Measurements from ENCODE around the gene TWSG1.

The TWSG1 gene

GRCh38 chr18:9436206-9436929 lies 101.8 kb downstream of the TWSG1 start:
- CTCF ChIA-PET: no interaction called here
- POLR2A ChIA-PET: no interaction called here

GRCh38 chr18:9437021-9437437 lies 102.5 kb downstream of the TWSG1 start:
- TF ChIP-seq CTCF (IDR thresholded peaks at IDR 0.05; ENCODE audit: control extremely low read depth, extremely low read depth, low read depth, missing control alignments): no peak
- ChIA-PET CTCF (no interaction called here), POLR2A (no interaction called here)
- DNase-seq (ENCODE audit: extremely low spot score): no peak

More at GRCh38 chr18:9436206-9436929, 101.8 kb downstream of the TWSG1 start:
- no peak for DNase-seq (ENCODE audit: extremely low spot score)
- no peak for TF ChIP-seq CTCF (IDR thresholded peaks at IDR 0.05; ENCODE audit: control extremely low read depth, extremely low read depth, low read depth, missing control alignments)

GRCh38 chr18:9437672-9438071 lies 103.1 kb downstream of the TWSG1 start:
- TF ChIP-seq CTCF (IDR thresholded peaks at IDR 0.05; ENCODE audit: control extremely low read depth, extremely low read depth, low read depth, missing control alignments): no peak
- DNase-seq (ENCODE audit: extremely low spot score): no peak
- ChIA-PET CTCF (interaction anchor here (0.7 kb wide), 1 partner anchor 10 kb away, joined by 3 read pairs; no protein-coding TSS in a partner anchor), POLR2A (no interaction called here)

GRCh38 chr18:9441061-9441460 lies 106.5 kb downstream of the TWSG1 start:
- POLR2A ChIA-PET: interaction anchor here (0.7 kb wide), 1 partner anchor 43 kb away, joined by 3 read pairs; no protein-coding TSS in a partner anchor
- no peak for TF ChIP-seq CTCF (IDR thresholded peaks at IDR 0.05; ENCODE audit: control extremely low read depth, extremely low read depth, low read depth, missing control alignments)
- CTCF ChIA-PET: no interaction called here
- DNase-seq (ENCODE audit: extremely low spot score): no peak

GRCh38 chr18:9444549-9444948 lies 110.0 kb downstream of the TWSG1 start:
- POLR2A ChIA-PET: no interaction called here
- DNase-seq (ENCODE audit: extremely low spot score): no peak
- no peak for TF ChIP-seq CTCF (IDR thresholded peaks at IDR 0.05; ENCODE audit: control extremely low read depth, extremely low read depth, low read depth, missing control alignments)
- CTCF ChIA-PET: interaction anchor here (1.0 kb wide), 1 partner anchor 80 kb away, joined by 3 read pairs; no protein-coding TSS in a partner anchor

- no peak for DNase-seq (ENCODE audit: extremely low spot score)
- TF ChIP-seq CTCF (IDR thresholded peaks at IDR 0.05; ENCODE audit: control extremely low read depth, extremely low read depth, low read depth, missing control alignments): no peak
- ChIA-PET CTCF (interaction anchor here (2.9 kb wide), 1 partner anchor 17 kb away, joined by 9 read pairs; no protein-coding TSS in a partner anchor), POLR2A (no interaction called here)
Measured at GRCh38 chr18:9446839-9447238, 112.3 kb downstream of the TWSG1 start.
